Glomerular visceral epithelial cell (primary cell): ENCODE results near the gene MYO5B.
"Not testable (repeated sequence)": the region's sequence is repeated elsewhere in the genome, so short reads cannot be mapped to it uniquely, and the experiment has no call there.

Source experiments
- DNase-seq: peaks from one replicate; pipeline ENCODE4 v3.0.0-alpha.2; 2016; ENCODE audit errors: extremely low spot score

Gene MYO5B

DNA sequence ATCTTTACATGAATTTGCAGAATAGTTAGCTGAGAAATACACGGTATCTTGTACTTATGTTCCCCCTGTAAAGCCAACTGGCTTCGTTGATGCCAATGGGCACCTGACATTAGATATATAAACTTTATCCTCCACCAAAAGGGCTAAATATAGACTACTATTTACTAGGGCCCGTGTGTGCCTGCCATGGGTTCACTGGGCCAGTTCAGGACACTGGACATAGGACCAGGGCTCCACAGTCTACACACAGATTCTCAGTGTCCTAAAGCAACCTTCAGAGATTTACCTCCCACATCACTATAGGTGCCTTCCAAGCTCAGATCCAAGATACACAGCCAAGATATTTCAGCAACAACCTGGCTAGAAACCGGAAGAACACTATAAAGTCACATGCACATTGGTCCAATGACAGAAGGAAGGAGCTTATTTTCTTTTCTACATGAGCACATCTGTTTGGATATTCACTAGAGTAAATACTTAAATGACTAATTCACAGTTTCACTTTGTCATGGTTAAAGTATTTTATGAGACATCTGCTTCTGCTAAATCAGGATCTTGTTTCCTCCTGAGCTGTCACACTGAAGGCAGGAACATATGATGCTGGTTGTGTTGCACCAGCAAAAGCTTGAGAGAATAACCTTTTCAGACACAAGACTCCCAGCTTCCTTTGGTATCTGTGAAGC lies 95.1 kb downstream of the MYO5B start:
- DNase-seq: peak; percentile 11

- DNase-seq: no peak
These were observed 97.2 kb downstream of the MYO5B start for GRCh38 chr18:50097702-50098101.

- no peak for DNase-seq
These were observed 98.0 kb downstream of the MYO5B start for GRCh38 chr18:50096766-50097435.

GRCh38 chr18:50094786-50095185 lies 100.2 kb downstream of the MYO5B start:
- DNase-seq: not testable (repeated sequence)

DNA sequence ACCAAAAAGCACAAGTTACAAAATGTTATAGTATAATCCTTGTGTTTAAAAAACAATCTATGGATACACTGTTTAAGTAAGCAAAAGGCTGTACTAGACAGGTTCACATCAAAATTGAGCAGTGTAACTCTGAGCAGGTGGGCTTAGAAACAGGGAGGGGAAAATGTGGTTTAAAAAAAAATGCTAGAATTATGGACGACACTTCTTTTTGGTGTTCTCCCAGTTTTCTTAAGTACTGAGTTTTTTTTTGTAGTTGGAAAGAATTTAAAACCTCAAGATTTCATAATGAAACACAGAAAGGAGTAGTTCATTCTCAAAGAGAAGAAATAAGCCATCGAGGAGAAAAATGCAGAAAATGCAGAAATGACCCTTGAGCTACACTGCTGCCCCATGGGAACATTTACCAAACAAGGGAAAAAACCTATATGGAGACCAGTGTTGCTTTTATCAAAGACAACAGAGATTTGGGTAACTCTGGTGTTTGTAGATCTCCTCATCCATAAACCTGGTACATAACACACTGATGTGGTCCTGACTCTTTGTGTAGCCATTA lies 100.7 kb downstream of the MYO5B start:
- no peak for DNase-seq

DNA sequence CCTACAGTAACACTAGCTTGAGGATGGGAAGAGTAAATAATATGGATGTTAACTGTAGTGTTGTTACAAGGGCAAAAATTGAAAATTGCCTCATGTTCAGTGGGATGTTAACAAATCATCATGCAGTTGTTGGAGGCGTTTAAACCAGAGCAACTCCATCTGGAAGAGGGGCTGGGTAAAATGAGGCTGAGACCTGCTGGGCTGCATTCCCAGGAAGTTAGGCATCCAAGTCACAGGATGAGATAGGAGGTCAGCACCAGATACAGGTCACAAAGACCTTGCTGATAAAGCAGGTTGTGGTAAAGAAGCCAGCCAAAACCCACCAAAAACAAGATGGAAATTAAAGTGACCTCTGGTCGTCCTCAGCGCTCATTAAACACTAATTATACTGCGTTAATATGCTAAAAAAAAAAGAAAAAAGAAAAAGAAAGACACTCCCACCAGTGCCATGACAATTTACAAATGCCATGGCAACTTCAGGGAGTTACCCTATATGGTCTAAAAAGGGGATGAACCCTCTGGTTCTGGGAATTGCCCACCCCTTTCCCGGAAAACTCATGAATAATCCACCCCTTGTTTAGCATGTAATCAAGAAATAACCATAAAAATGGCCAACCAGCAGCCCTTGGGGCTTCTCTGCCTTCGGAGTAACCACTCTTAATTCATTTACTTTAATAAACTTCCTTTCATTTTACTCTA lies 101.4 kb downstream of the MYO5B start:
- DNase-seq: no peak

DNA sequence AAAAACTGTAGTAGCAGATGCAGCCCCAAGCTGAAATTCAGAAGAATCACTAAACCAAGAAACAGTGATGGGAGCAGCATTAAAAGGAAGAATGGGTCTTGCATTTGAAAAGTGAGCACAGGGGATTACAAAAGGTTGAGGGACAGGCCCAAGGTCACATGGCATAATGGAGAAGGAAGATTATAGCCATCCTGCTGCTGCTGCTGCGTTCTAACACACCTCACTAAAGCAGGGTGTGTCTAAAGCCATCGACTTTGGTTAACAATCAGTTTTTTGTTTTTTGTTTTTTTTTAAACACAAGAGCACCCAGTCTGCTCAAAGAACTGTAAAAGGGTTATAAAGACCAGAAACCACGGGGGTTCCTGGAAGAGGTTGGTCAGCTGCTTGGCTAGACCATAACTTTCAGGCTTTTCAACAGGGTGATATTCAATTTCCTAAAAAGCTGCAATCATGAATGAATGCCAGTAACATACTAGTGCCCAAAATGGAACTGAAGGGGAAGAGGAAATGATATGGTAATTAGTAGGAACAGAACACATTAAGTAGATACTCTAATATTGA lies 102.6 kb downstream of the MYO5B start:
- DNase-seq: no peak

DNA sequence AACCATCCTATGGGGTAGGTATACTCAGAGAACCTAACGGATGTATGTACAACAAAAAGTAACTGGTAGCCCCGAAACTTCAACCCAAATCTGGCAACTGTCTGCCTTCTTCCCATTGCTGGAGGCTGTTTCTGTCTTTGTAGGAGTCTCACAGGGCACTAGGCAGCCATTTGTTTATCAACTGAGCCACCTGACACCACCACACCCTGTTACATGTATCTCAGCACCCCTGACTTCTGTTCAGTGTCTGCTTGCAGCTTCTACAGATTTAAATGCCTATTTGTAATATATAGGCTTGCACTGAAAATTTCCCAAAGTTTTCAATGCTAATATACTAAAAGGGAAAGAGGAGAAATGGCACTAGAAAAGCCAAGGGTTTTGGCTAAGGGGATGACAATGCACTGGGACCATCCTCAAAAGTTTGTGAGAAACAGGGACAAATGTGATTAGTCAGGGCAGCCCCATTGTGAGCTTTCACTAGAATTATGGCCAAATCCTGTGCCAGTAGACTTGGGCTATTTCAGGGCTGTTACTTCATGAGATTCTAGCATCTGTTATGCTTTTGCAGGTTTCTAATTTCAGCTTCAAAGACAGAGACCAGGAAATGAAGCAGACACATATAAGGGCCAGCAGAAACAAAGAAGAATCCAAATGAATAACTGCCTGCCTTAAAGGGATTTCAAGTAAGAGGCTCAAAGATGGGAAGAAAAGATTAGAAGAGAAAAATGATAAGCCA lies 103.3 kb downstream of the MYO5B start:
- no peak for DNase-seq

GRCh38 chr18:50090370-50091312 lies 104.3 kb downstream of the MYO5B start:
- DNase-seq: no peak

DNA sequence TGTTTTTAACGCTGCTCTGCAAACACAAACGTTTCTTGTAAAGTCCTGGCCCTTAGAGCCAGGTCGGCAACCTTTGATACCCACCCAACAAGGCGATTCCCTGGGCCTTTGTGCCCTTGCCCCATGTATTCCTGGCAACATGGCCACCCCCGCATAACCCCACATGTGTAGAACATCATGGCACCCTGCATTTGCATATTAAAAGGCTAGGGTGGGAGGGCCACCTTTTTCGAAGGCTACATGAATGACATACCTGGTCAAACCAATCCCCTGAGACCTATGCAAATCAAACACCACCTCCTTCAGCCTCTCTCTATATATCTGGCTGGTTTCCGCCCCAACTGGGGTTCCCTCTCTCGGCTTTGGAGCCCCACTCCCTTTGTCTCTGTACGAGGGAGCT lies 105.2 kb downstream of the MYO5B start:
- DNase-seq: no peak

DNA sequence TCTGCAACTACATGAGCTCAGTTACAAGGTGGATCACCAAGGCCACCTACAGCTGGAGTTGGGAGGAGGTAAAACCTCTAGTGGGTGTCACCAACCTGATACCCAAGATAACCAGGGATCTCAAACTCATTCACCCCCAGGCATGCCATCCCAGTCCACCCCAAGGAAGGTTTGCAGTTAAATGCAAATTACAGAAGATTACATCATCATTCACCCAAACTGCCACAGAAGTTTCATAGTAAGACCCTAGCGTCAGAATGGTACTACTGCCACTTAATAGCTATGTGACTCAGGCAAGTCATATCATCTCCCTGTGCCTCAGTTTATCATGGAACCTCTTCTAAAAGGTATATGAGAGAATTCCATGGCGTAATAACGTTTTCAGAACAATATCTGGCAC lies 111.2 kb downstream of the MYO5B start:
- DNase-seq: no peak

GRCh38 chr18:50080932-50081560 lies 113.9 kb downstream of the MYO5B start:
- no peak for DNase-seq

DNA sequence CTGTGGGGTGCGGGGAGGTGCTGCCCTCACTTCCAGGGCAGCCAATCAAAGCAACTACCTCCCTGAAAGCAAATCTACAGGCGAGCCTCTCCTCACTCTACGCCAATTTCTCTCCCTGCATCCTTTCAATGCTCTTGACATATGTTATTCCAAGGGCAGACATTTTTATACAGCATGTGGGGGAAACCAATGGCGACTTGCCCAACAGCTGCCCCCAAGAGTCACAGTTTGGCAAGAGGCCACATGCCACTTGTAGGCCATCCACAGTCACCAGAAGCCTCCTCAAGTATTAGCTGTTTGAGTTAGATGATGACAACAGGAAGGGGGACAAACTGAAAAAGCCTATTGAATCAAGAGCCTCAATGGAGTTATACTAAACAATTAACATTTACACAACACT lies 114.6 kb downstream of the MYO5B start:
- DNase-seq: no peak

DNA sequence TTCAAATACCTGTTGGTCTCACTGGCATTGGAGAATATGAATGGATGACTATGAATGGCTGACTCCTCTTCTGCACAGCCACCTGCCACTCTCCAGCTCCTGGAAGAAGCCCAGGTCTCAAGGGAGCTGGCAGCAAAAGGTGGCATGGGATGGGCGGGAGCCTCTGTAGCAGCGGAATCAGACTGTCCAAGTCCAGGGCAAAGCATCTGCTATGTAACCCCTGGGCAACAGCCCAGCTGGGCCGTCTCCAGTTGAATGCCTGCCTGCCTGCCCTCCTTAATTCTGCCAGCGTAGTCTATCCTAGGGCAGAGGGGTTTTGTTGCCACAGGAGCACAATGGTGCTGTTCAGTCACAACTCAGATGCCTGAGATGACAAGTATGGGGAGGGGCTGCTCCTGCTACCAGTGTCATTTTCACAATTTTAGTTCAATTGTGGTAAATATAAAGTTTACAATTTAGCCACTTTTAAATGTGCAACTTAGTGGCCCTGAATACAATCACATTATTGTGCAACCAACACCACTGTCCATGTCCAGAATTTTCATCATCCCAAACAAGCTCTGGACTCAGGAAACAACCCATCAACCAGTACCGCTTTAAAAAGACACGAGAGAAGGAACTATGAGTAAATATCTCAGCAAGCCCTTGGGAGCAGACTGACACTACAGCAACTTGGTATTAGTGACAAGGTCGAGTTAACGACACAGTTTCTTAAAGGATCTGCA lies 115.2 kb downstream of the MYO5B start:
- DNase-seq: no peak

DNA sequence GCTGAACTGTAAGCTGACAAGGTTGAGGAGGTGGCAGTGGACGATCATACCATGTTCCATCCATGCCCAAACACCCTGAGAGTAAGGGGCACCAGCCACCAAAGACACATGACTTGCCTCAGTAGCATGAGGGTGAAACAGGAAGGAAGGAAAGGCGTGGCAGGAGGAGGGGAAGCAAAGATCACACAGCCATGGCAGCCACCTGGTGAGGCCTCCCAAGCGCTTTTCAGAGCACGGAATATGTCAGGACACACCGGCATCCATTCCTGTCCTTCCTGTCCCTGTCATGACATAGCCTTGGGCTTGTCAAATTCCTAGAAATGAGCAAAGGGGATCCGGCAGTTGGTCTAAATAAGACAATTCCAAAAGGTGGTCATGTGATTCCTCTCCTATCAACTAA lies 118.7 kb downstream of the MYO5B start:
- no peak for DNase-seq

DNA sequence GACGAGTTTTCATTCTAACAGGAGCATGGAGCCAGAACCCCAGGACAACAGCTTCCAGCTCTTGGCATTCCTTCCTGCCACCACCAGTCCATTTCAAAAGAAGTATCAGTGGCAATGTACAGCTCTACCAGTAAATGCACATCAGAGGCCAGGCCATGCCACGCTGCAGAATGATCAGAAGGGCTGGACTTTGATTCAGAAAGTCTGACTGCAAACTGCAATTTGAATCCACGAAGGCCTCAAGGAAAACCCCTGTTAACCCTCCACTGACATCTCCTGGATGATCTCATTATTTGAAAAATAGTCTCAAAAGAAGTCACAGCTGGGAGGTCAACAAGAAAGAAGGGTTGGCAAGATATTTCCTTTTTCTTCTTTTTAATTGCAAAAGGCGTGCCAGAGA lies 119.2 kb downstream of the MYO5B start:
- DNase-seq: no peak

- DNase-seq: no peak
These were observed 120.5 kb downstream of the MYO5B start for GRCh38 chr18:50074404-50074803.

DNA sequence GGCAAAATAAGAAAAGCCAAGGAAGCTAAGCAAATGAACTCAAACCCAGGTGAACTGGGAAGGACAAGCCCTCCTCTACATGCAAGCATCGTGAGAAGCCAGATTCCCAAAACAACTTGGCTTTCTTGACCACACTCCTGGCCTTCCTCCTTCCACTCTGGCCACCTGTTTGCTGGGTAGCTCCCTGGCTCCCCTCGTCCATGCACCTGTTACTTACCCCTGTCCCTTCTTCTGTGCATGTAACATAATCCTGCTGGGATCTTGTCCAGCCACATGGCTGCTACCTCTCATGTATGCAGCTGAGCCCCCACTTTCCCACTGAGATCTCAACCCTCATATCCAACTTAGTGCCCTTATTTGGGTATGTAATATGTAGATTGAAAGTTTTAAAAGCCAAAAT lies 121.6 kb downstream of the MYO5B start:
- DNase-seq: no peak

DNA sequence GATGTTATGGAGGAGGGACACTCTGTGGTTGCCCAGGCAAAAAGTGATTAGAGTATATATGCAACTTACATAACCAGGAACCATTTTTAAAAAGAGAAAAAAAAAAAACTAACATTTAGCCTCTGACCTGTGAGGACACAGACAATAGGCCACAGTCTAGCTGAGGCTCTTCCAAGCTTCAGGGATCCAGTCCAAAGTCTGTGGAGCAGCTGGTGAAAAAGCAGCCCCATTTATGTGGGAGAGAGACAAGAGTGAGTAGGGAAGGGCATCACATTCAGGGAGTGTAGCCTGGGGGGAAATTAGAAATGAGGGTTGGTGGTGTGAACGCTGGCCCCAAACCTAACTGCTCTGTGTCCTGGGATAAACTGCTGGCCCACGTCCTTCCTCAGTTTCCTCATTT lies 122.8 kb downstream of the MYO5B start:
- no peak for DNase-seq

DNA sequence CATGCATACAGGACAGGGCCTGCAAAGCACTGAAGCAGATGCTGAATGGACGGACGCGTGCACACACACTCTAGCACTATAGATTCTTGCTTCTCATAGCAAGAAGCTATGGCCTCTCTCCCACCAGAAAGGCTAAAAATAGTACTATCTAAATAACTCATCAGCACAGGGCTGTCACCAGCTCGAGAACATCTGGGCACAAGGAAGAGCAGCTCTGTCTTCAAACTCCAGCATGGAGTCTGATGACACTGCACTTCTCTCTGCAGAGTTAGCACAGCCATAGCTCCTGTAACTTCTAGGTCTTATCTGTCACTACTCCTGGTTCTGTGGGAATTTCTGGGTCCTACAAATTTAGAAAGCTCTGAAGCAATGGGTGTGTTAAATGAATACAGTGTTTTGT lies 123.5 kb downstream of the MYO5B start:
- no peak for DNase-seq
